B cell (primary cell): ENCODE measurements around the gene RFC2. TPM values are rescaled to one million over a fixed set of nuclear protein-coding genes. Genes with fewer than 3 reads are reported as not detected.

Experiments
- ATAC-seq: fragments of 200-7000 bp; cut with Tn5 transposase; one replicate; pipeline ENCODE4 v1.10.0; 2021; ENCODE audit warnings: low read depth, mild to moderate bottlenecking, moderate number of reproducible peaks, moderate library complexity
- CTCF ChIA-PET: fragments of 350-600 bp; sonication (Branson Sonifier 250); formaldehyde crosslinking; loops from one replicate; lab custom pipeline; 2021; ENCODE audit warnings: antibody characterized with exemption, inconsistent platforms; lab: Charles Lee
- POLR2A ChIA-PET: fragments of 350-600 bp; sonication (Branson Sonifier 250); formaldehyde crosslinking; loops from one replicate; lab custom pipeline; 2021; ENCODE audit warnings: antibody characterized with exemption; lab: Charles Lee
- DNase-seq: peaks from one replicate; pipeline ENCODE4 v3.0.0; 2013
- H2AFZ ChIP-seq: 2 replicates; pipeline ENCODE4 v1.6.1; 2012; ENCODE audit warnings: mild to moderate bottlenecking, low read depth, low read length; ENCODE audit not compliant: insufficient read depth, poor library complexity, severe bottlenecking
- H3K27ac ChIP-seq, 2 donors: 1 replicate in 1 of 2; 2 replicates in 1 of 2; pipeline ENCODE4 v1.5.1; 2012 to 2013; ENCODE audit warnings: low read length in 2 of 2, mild to moderate bottlenecking in 2 of 2, moderate library complexity in 1 of 2
- H3K27me3 ChIP-seq, 4 experiments: fragments of 200-600 bp in 1 of 4; sonication (generic) in 1 of 4; replicated peaks in 1 of 4; 1 replicate in 2 of 4; 2 replicates in 2 of 4; pipeline versions ENCODE4 v1.6.1 to v1.7.0; 2013 to 2016; ENCODE audit warnings: low read length in 3 of 4, mild to moderate bottlenecking in 2 of 4, mixed read lengths in 1 of 4, moderate library complexity in 1 of 4; ENCODE audit not compliant: insufficient read depth in 4 of 4, control insufficient read depth in 3 of 4; ENCODE audit errors: control extremely low read depth in 1 of 4
- H3K36me3 ChIP-seq, 2 experiments: replicated peaks in 1 of 2; 1 replicate in 1 of 2; 2 replicates in 1 of 2; pipeline versions ENCODE4 v1.6.1 to v1.7.1; 2013; ENCODE audit warnings: low read length in 1 of 2; ENCODE audit not compliant: insufficient read depth in 2 of 2, control insufficient read depth in 1 of 2; ENCODE audit errors: control extremely low read depth in 1 of 2, extremely low read depth in 1 of 2
- H3K4me1 ChIP-seq, 2 donors: fragments of 200-600 bp in 1 of 2; sonication (generic) in 1 of 2; 1 replicate in 1 of 2; 2 replicates in 1 of 2; pipeline versions ENCODE4 v1.5.1 to v1.6.1; 2013 to 2017; ENCODE audit warnings: low read length in 2 of 2; ENCODE audit not compliant: control insufficient read depth in 2 of 2, insufficient read depth in 2 of 2
- H3K4me2 ChIP-seq: replicated peaks from 2 replicates; pipeline ENCODE3; 2012; ENCODE audit warnings: mild to moderate bottlenecking, low read depth, low read length; ENCODE audit not compliant: poor library complexity, severe bottlenecking
- H3K4me3 ChIP-seq, 5 experiments: fragments of 200-600 bp in 1 of 5; sonication (generic) in 1 of 5; 1 replicate in 3 of 5; 2 replicates in 2 of 5; pipeline versions ENCODE4 v1.5.1 to v1.7.0; 2011 to 2016; ENCODE audit warnings: low read length in 4 of 5, mild to moderate bottlenecking in 4 of 5, low read depth in 2 of 5, control low read depth in 1 of 5, moderate library complexity in 1 of 5; ENCODE audit not compliant: insufficient read depth in 1 of 5; ENCODE audit errors: control extremely low read depth in 1 of 5, extremely low read depth in 1 of 5
- H3K79me2 ChIP-seq: fragments of 200-600 bp; sonication (generic); one replicate; pipeline ENCODE4 v1.6.0; 2016; ENCODE audit warnings: low read length; ENCODE audit not compliant: control insufficient read depth, insufficient read depth
- H3K9ac ChIP-seq: fragments of 200-600 bp; sonication (generic); 2 replicates; pipeline ENCODE4 v1.6.1; 2017; ENCODE audit warnings: mild to moderate bottlenecking, low read length, moderate library complexity
- H3K9me3 ChIP-seq, 3 donors: one replicate each; pipeline versions ENCODE4 v1.6.1 to v1.7.1; 2013; ENCODE audit warnings: low read length in 2 of 3; ENCODE audit not compliant: control insufficient read depth in 2 of 3, insufficient read depth in 1 of 3; ENCODE audit errors: control extremely low read depth in 1 of 3
- H4K20me1 ChIP-seq: 2 replicates; pipeline ENCODE4 v1.6.0; 2012; ENCODE audit warnings: mild to moderate bottlenecking, low read length; ENCODE audit not compliant: insufficient read depth, control insufficient read depth, poor library complexity, severe bottlenecking
- H3K27ac Mint-ChIP-seq: one replicate; pipeline ENCODE4 v1.8.0; 2021; ENCODE audit warnings: mixed read lengths
- H3K27me3 Mint-ChIP-seq: one replicate; pipeline ENCODE4 v1.8.0; 2021; ENCODE audit warnings: mixed read lengths
- H3K4me1 Mint-ChIP-seq: one replicate; pipeline ENCODE4 v1.8.0; 2021; ENCODE audit warnings: mixed read lengths
- H3K4me3 Mint-ChIP-seq: one replicate; pipeline ENCODE4 v1.8.0; 2021; ENCODE audit warnings: mixed read lengths
- H3K9me3 Mint-ChIP-seq: one replicate; pipeline ENCODE4 v1.8.0; 2022; ENCODE audit warnings: mixed read lengths; ENCODE audit not compliant: insufficient read depth
- EZH2 ChIP-seq: IDR thresholded peaks from 2 replicates; pipeline ENCODE4 v1.6.1; 2012; ENCODE audit warnings: borderline replicate concordance, low read depth, mild to moderate bottlenecking, moderate library complexity, low read length; ENCODE audit not compliant: insufficient read depth, poor library complexity, severe bottlenecking
- WGBS: methylation state at CpG from one replicate; pipeline ENCODE4 v1.1.5; 2013; ENCODE audit warnings: missing lambda C conversion rate; ENCODE audit not compliant: insufficient coverage; 5-methylcytosine and 5-hydroxymethylcytosine counted together
- intact Hi-C: fragments of 100-400 bp; cut with micrococcal nuclease; formaldehyde crosslinking; loops from one replicate; pipeline ENCODE4 v1.10.0; 2022
- polyA plus RNA-seq: library from polyadenylated mRNA; depleted of rRNA; stranded (reverse); fragments of >200 nt; gene quantifications from 2 replicates; pipeline ENCODE4 v1.2.3, GENCODE V29; 2012
- total RNA-seq, 2 donors: library from RNA; stranded (reverse); fragments of 120-200 nt in 1 of 2; gene quantifications; 1 replicate in 1 of 2; 2 replicates in 1 of 2; pipeline versions ENCODE4 v1.2.3 to v1.2.4, GENCODE V29; 2013 to 2022
- TF ChIP-seq, protein P1 (sequence below): fragments of 200-600 bp; IDR thresholded peaks from one replicate; pipeline ENCODE4 v1.8.0; 2022; ENCODE audit warnings: antibody characterized with exemption, mild to moderate bottlenecking

RFC2 gene
- total and polyA plus RNA-seq, 2 donors (not counting 1 experiment from before 2014, with no cell fraction given), result 20.2 to 36.4 TPM

DNA sequence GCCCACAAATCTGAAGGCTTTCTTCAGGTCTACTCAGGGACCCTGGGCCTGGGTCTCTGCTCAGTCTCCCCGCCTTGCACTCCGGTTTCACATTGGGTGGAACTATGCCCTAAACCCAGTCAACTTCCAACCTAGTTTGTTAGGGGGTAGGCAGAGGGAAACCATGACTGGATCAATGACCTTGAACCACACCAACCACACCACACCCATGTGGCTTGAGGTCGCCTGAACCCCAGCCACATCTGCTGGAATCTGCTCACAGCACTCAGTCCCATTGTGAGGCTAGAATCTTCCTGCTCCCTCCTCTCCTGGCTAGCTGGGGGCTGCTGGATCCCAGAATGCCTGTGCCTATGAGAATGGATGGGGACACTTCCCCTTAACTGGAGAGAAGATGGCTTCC, 17.9 kb downstream of the RFC2 start:
- Histone ChIP-seq H3K4me1 (peaks cover 37 to 57% of the 10 kb centered on the region in 2 donors), H4K20me1 (no peaks in the 10 kb centered on the region), H3K9ac (no peak overlapping the region), H3K27ac (no peak overlapping the region), H3K4me2 (no peak overlapping the region), H3K9me3 (no peaks in the 10 kb centered on the region), H3K79me2 (peaks cover 36% of the 10 kb centered on the region), H3K27me3 (no peaks in the 10 kb centered on the region), H2AFZ (no peak overlapping the region), H3K4me3 (no peak overlapping the region), H3K36me3 (peaks cover 12 to 74% of the 10 kb centered on the region in 2 experiments)
- WGBS, result 60% methylated on average over 1 of the region's 3 CpGs
- Mint-ChIP-seq H3K4me3 (no peak overlapping the region), H3K9me3 (no peaks in the 10 kb centered on the region), H3K4me1 (peaks cover 37% of the 10 kb centered on the region), H3K27me3 (no peaks in the 10 kb centered on the region), H3K27ac (peak overlapping the region; percentile 41)
- ATAC-seq (no peak), DNase-seq (no peak)
- CTCF ChIA-PET, result interaction anchor here (1.4 to 2.0 kb wide), 2 partner anchors 29 to 165 kb away, joined by 6 read pairs; no protein-coding TSS in a partner anchor
- POLR2A ChIA-PET, result interaction anchor here (0.7 kb wide), 2 partner anchors 21 to 29 kb away, joined by 3 to 8 read pairs; no protein-coding TSS in a partner anchor
- intact Hi-C loops, result no loop called here
- TF ChIP-seq, protein P1, sequence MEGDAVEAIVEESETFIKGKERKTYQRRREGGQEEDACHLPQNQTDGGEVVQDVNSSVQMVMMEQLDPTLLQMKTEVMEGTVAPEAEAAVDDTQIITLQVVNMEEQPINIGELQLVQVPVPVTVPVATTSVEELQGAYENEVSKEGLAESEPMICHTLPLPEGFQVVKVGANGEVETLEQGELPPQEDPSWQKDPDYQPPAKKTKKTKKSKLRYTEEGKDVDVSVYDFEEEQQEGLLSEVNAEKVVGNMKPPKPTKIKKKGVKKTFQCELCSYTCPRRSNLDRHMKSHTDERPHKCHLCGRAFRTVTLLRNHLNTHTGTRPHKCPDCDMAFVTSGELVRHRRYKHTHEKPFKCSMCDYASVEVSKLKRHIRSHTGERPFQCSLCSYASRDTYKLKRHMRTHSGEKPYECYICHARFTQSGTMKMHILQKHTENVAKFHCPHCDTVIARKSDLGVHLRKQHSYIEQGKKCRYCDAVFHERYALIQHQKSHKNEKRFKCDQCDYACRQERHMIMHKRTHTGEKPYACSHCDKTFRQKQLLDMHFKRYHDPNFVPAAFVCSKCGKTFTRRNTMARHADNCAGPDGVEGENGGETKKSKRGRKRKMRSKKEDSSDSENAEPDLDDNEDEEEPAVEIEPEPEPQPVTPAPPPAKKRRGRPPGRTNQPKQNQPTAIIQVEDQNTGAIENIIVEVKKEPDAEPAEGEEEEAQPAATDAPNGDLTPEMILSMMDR, result no peak
- no peak for TF ChIP-seq EZH2

GRCh38 chr7:74235518-74236268, 18.5 kb downstream of the RFC2 start:
- POLR2A ChIA-PET, result interaction anchor here (0.7 kb wide), 2 partner anchors 21 to 29 kb away, joined by 3 to 8 read pairs; no protein-coding TSS in a partner anchor
- H3K27ac Mint-ChIP-seq, result no peak overlapping the region

More at GRCh38 chr7:74235518-74236268, 18.5 kb downstream of the RFC2 start:
- H3K4me2 ChIP-seq, result no peak overlapping the region
- H3K27me3 ChIP-seq, result no peaks in the 10 kb centered on the region
- peaks cover 39% of the 10 kb centered on the region for H3K4me1 Mint-ChIP-seq
- peaks cover 11 to 73% of the 10 kb centered on the region in 2 experiments for H3K36me3 ChIP-seq
- H3K4me1 ChIP-seq, result peaks cover 37 to 57% of the 10 kb centered on the region in 2 donors
- H3K4me3 Mint-ChIP-seq, result no peak overlapping the region
- no peaks in the 10 kb centered on the region for H3K27me3 Mint-ChIP-seq
- peaks cover 30% of the 10 kb centered on the region for H3K79me2 ChIP-seq
- H2AFZ ChIP-seq, result no peak overlapping the region
- peak overlapping the region in 1 of 2 donors; percentile 46 for H3K27ac ChIP-seq
- H4K20me1 ChIP-seq, result no peaks in the 10 kb centered on the region
- H3K9me3 Mint-ChIP-seq, result no peaks in the 10 kb centered on the region
- no peak overlapping the region for H3K9ac ChIP-seq
- no peak for ATAC-seq
- no peak for DNase-seq
- peaks cover 0 to 2% (median 0%) of the 10 kb centered on the region in 3 donors for H3K9me3 ChIP-seq
- TF ChIP-seq EZH2, result no peak
- TF ChIP-seq, protein P1, result no peak
- 92% methylated on average over 5 of the region's 8 CpGs for WGBS
- intact Hi-C loops, result no loop called here
- CTCF ChIA-PET, result interaction anchor here (1.4 to 2.0 kb wide), 2 partner anchors 29 to 165 kb away, joined by 6 read pairs; no protein-coding TSS in a partner anchor
- no peak overlapping the region for H3K4me3 ChIP-seq
